ENCODE measurements around the gene MPPED2. TPM values are rescaled to one million over a fixed set of nuclear protein-coding genes. Genes with fewer than 3 reads are reported as not detected.

MPPED2 gene
- total RNA-seq, 1 experiment from 2014 or later, result 4.7 TPM

GRCh38 chr11:30388957-30389356, 197.2 kb downstream of the MPPED2 start:
- Histone ChIP-seq H3K23me2 (ENCODE audit: insufficient read length, low read depth, low read length, poor library complexity, severe bottlenecking) (no peaks in the 10 kb centered on the region), H3K18ac (ENCODE audit: insufficient read length, low read depth, low read length) (no peak overlapping the region), H3K27me3 (ENCODE audit: insufficient read depth, low read length) (no peaks in the 10 kb centered on the region), H3T11ph (ENCODE audit: low read length) (no peak overlapping the region), H3K4me2 (ENCODE audit: insufficient read depth, insufficient read length, low read length) (no peak overlapping the region), H4K8ac (replicated peaks; ENCODE audit: insufficient read length, low read depth, low read length) (no peak overlapping the region), H3K23ac (ENCODE audit: insufficient read length, low read depth, low read length) (no peak overlapping the region), H4K20me1 (ENCODE audit: control insufficient read depth, insufficient read depth, insufficient read length) (no peaks in the 10 kb centered on the region), H2AFZ (ENCODE audit: low read length) (no peak overlapping the region), H3K9ac (ENCODE audit: extremely low read depth, insufficient read length, low read length) (no peak overlapping the region), H3K56ac (ENCODE audit: insufficient read length, low read depth, low read length) (no peak overlapping the region), H4K91ac (ENCODE audit: insufficient read length, low read depth, low read length) (no peak overlapping the region), H2BK120ac (ENCODE audit: low read depth, low read length, poor library complexity, severe bottlenecking) (no peak overlapping the region), H3K4me1 (ENCODE audit: insufficient read depth, low read length) (no peaks in the 10 kb centered on the region), H3K27ac (ENCODE audit: insufficient read length, low read depth, low read length) (no peak overlapping the region), H3K14ac (ENCODE audit: insufficient read depth, low read length) (no peak overlapping the region), H4K5ac (ENCODE audit: insufficient read length, low read depth, low read length) (no peak overlapping the region), H2AK5ac (ENCODE audit: insufficient read length, low read length) (no peak overlapping the region), H3K4ac (ENCODE audit: low read depth, low read length) (no peak overlapping the region), H2BK20ac (ENCODE audit: low read depth, low read length, poor library complexity, severe bottlenecking) (no peak overlapping the region), H2BK5ac (ENCODE audit: insufficient read length, low read length) (no peak overlapping the region), H3K79me1 (ENCODE audit: insufficient read depth, low read depth, low read length, poor library complexity, severe bottlenecking) (no peaks in the 10 kb centered on the region), H3K9me3 (ENCODE audit: control insufficient read depth, low read depth, low read length) (peaks cover 13% of the 10 kb centered on the region), H3K79me2 (ENCODE audit: insufficient read depth, low read length) (no peaks in the 10 kb centered on the region), H2BK15ac (ENCODE audit: low read depth, low read length) (no peak overlapping the region), H2BK12ac (ENCODE audit: insufficient read length, low read depth, low read length) (no peak overlapping the region)
- no CpG with 5 or more reads among the region's 3 CpGs for WGBS (ENCODE audit: extremely low coverage, insufficient read length, low lambda C conversion rate)
- Mint-ChIP-seq H3K27me3 (ENCODE audit: low read depth) (peaks cover 2% of the 10 kb centered on the region), H3K4me3 (no peak overlapping the region), H3K4me1 (no peaks in the 10 kb centered on the region; a peak in 1 of 4 replicates), H3K27ac (no peak overlapping the region), H3K9me3 (peaks cover 27 to 29% of the 10 kb centered on the region in 2 experiments), H3K36me3 (ENCODE audit: insufficient read depth in 1 of 3, low read depth in 3 of 3) (peaks cover 11 to 27% (median 16%) of the 10 kb centered on the region in 3 experiments)
- no peak for DNase-seq
- no peak for TF ChIP-seq CTCF (conservative IDR thresholded peaks at IDR 0.05)

Data from H9 (cell line).